NCI-H128 (cell line): ENCODE measurements around the gene MAPKAPK2.
"Not testable (repeated sequence)": the region's sequence is repeated elsewhere in the genome, so short reads cannot be mapped to it uniquely, and the experiment has no call there.

Source experiments
- DNase-seq: peaks from one replicate; lab custom pipeline; 2025; ENCODE audit not compliant: unreplicated experiment; lab: John Stamatoyannopoulos, UW

MAPKAPK2 gene

DNA sequence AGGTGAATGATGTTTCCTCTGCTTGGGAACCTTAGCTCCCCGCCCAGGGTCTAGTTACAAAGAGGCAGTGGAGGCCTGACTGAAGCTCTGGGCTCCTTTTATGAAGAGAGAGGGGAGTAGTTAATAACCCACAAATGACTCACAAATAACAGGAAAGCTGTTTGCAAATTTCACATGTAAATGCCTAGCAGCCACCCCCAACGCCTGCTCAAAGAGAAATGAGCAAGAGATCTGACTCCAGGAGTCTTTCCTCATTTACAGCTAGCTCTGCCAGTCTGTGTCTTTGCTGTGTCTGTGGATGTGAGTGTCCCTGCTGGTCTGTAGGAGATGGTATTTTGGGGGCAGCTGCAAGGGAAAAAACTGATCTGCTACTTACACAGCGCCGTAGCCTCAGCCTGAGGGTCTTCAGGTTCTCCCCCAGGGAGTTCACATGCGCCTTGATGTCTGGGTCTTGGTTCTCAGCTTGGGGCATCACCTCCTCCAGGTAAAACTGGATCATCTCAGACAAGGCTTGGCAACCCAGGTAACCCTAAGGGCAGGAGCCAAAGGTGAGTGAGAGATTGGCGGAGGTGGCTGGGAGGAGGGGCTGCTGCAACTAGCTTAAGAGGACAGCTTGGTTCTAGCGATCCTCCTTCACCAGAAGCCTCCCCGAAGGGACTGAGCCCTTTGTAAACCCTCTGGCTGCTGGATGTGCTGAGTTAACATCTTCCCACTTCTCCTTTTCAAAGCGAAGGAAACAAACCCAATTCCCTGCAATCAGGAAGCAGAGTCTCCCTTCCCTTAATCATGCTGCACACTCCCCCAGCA lies 86.0 kb downstream of the MAPKAPK2 start, which contains the start of gene IL19:
TSS of gene IL19 (plus strand) at position 243 of the 807 bp plus-strand sequence. CDS start 65,890 bp downstream, outside the sequence.
- no peak for DNase-seq

DNA sequence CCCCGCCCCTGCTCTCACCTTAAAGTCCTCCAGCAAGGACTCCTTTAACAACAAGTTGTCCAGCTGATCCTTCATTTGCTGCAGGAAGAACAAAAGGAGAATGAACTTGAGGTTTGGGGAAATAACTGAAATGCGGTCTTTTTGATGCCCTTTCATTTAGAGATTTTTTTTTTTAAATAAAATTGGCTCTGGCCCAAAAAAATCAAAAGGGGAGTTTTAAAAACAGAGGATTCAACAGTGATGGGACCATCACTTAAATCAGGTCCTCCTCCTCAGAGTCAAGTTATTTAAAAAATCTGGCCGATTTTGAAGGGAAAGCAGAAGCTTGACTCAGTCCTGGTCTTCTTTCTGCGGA lies 86.6 kb downstream of the MAPKAPK2 start:
- no peak for DNase-seq

DNA sequence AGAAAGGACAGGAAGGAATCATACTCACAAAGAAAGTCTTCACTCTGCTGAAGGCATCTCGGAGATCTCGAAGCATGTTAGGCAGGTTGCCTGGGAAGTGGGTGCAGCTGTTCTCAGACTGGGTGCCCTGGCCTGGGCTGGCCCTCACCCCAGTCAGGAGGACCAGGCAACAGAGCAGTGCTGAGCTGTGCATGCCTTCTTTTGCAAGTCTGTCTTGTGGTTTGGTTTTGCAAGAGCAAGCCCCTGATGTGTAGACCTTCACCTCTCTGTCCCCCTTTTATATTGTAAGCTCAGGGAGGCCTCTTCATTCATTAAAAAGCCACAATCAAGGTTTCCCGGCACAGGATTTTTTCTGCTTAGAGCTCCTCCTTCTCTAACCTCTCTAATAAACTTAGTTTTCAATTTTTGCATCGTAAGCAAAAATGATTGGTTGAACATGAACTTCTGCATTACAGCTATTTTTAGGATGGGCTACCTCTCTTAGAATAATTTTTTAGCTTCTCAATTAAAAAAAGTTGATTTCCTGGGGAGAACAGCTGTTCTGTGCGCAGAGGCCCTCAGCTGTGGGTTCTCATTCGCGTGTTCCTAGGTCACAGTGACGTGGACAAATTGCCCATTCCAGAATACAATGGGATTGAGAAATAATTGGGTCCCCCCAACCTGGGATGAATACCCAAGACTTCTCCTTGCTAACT lies 87.7 kb downstream of the MAPKAPK2 start, which contains the start of gene IL10:
TSS of gene IL10 (minus strand) at position 252 of the 695 bp plus-strand sequence. CDS start at position 193, 59 bp downstream.
- no peak for DNase-seq

DNA sequence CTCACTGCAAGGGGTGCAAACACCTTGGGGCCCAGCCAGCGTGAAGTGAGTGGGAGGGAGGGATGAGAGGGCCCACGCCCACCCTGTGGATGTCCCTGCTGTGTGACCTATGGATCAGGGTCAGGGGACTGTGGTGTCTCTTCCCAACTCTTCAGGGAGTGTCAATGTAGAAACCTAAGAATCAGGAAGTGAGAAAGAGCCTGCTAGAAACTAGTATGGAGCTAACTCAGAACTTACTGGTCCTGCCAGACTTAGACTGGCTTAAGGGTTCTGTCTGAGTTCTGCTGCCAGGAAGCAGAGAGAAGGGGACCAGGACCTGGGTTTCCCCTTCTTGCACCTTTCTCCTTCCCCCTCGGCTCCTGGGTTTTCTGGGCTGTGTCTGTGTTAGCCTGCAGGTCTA lies 89.4 kb downstream of the MAPKAPK2 start:
- no peak for DNase-seq

DNA sequence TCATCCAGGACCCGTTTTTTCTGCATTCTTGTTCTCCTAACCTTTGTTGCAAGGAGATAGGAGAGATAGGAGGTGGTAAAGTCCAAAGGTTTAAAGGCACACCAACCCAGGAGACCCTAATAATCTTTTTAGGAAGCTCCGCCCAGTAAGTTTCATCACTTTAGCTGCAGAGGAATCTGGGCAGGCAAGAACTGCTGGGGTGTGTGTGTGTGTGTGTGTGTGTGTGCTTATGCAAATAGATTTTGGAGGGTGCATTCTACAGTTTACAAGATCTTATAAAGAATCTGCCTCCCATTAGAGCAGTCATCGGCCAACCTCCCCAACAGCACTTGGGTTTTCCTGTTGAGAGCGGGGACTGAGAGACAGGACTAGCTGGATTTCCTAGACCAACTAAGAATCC lies 91.5 kb downstream of the MAPKAPK2 start:
- no peak for DNase-seq

DNA sequence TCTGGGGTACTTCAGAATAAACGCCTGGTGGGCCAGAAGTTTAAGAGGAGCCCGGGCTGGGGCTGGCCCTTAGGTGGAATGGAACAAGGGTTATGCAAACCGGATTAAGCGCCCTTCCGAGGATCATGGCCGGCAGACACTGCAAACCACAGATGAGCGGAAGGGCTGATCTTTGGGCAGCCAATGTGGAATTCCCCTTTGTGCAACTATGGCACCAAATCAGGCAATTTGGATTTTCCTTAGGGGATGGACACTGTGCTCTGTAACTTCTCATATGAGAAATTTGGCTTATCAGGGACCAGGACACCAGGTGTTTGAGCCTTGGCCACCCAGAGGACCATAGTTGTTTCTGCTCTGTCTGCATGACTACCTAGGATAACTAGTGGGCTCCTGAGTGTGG lies 93.3 kb downstream of the MAPKAPK2 start:
- DNase-seq = no peak

DNA sequence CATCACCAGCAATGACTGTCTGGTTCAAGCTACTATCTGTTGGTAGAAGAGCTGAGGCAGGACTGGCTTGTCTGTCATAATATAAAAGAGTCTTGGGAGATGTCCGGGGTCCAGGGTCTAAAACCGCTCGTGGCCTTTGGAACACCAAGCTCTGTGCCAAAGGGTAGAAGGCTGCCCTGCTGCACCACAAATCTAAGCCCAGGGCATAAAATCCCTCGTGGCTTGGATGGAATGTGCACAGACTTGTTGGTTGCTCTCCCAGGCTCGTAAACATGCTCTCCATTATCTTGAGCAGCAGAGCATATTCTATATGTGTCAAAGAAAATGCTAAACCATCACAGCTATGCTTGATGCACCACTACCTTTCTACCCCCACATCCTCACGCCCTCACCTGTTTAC lies 94.2 kb downstream of the MAPKAPK2 start:
- DNase-seq = not testable (repeated sequence)

DNA sequence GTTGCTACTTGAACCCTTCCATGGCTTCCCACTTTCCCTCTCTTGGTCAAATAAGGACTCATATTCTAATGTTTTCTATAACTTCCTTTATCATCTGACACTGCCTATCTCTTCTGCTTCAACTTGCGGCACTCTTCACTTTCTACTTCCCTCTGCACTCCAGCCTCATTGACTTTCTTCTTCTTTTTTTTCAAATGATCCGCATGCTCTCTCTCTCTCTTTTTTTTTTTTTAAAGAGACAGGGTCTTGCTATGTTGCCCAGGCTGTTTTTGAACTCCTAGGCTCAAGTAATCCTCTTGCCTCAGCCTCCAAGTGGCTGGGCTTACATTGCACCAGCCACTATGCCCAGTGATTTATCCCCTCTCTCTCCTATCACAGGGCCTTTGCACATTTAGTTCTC lies 94.9 kb downstream of the MAPKAPK2 start:
- DNase-seq = no peak

DNA sequence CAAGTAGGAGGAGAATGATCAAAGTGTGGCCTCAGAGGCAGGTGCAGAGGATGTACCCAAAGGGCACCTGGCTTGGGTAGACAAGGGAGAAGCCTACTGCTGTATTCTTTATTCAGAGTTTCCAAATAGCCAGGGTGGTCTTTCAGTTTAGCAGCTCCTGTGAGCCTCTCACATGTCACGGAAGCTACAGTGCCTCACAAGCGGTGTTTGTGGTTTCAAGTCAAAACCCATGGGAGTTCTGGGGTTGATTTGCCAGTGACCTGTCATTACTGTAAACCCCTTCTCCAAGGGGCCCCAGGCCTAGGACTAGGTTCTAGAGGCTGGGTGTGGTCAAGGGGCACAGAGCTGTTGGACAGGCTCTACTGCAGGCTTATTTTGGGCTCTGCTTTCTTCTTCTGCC lies 97.7 kb downstream of the MAPKAPK2 start:
- no peak for DNase-seq

DNA sequence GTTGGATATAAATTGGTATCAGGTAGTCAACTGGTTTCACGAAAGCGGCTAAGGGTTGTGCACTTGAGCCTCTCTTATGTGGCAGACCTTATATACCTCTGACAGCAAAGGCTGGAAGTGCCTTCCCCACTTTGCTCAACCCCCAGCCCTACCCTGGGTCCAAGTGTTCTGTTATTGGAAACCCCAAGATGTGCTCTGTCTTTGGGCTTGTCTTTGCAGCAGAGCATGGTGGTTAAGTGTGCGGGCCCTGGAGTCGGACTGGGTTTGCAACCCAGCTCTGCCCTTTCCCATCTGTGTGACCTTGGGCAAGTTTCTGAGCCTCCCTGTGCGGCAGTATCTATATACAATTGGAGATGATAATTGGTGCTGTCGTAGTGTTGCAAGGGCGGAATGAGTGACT lies 98.8 kb downstream of the MAPKAPK2 start:
- DNase-seq = no peak
